Hematopoietic multipotent progenitor cell treated with erythropoietin and hydrocortisone succinate and interleukin-3 and kit ligand, for 4 days (in vitro differentiated cells): ENCODE results near the gene ACTL8.

ENCODE experiments used
- DNase-seq: peaks from one replicate; pipeline ENCODE4 v3.0.0-alpha.2; 2015

Gene ACTL8

GRCh38 chr1:17773591-17774326 is 18.6 kb downstream of the ACTL8 start:
- DNase-seq: no peak

DNA sequence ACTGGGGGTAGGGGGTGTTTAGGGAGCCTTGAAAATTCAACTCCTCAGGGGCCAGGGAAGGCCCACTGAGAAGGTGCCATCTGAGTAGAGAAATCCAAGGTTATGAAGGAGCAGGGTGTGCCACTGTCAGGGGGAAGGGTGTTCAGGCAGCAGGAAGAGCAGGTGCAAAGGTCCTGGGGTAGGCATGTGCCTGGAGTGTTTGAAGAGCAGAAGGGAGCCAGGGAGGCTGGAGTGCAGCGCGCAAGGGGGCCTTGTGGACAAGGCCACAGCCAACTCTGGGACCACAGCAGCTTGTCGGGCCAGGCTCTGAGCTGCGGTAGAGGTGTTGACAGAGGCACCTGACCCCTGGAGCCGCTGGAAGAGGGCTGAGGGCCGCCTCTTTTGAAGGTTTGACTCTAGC is 19.3 kb downstream of the ACTL8 start:
- no peak for DNase-seq

GRCh38 chr1:17775796-17776195 is 20.7 kb downstream of the ACTL8 start:
- DNase-seq: no peak

- no peak for DNase-seq
Observed at GRCh38 chr1:17776426-17776825, 21.3 kb downstream of the ACTL8 start.

DNA sequence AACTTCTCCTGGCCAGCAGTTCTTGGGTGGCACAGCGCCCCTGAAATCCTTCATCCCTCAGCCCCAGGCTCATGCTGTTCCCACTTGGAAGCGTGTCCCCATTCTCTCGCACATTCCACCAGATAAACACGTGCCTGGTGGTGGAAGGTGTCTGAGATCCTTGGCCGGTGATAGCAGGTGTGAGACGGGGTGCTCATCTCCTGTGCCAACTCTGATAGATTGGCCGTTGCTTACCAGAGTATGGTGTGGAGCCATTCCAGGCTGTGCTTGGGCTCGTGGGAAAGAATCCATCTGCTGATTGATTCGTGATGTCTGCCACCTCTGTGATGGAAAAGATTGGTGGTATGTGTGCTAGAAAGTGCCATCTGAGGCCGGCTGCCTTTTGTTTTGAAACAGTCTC is 22.2 kb downstream of the ACTL8 start:
- no peak for DNase-seq

- DNase-seq: no peak
Observed at GRCh38 chr1:17777818-17778217, 22.7 kb downstream of the ACTL8 start.

DNA sequence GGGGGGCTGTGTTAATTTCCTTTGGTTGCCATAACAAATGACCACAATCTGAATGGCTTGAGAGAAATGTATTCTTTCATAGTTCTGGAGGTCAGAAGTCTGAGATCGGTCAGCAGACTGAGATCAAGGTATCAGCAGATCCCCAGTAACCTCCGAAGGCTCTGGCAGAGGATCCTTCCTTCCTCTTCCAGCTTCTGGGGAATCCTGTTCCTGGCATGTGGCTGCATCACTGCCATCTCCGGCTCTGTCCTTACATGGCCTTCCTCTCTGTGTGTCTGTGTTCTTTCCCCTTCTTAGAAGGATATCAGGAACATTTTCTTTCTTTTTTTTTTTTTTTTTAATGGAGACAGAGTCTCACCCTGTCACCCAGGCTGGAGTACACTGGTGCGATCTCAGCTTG is 25.8 kb downstream of the ACTL8 start:
- no peak for DNase-seq

DNA sequence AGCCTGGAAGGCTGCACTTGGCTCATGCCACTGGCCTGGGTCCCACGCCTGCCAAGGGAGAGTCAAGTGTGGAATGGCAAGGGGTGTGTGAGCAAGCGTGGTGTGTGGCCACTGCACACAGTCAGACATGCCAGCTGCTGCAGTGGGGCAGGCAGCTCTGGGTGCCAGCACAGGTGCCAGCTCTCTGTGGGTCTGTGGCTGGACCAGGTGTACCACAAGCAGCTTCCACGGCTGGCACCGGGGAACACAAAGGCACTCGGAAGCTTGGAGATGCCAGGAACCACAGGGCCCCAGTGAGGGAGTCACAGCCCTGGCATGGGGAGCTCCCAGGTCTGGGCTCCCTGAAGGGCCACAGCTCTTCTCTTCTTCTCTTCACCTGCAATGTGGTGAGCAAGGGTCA is 34.8 kb downstream of the ACTL8 start:
- no peak for DNase-seq

GRCh38 chr1:17790383-17791054 is 35.4 kb downstream of the ACTL8 start:
- no peak for DNase-seq

GRCh38 chr1:17791055-17791390 is 35.9 kb downstream of the ACTL8 start:
- DNase-seq: no peak

DNA sequence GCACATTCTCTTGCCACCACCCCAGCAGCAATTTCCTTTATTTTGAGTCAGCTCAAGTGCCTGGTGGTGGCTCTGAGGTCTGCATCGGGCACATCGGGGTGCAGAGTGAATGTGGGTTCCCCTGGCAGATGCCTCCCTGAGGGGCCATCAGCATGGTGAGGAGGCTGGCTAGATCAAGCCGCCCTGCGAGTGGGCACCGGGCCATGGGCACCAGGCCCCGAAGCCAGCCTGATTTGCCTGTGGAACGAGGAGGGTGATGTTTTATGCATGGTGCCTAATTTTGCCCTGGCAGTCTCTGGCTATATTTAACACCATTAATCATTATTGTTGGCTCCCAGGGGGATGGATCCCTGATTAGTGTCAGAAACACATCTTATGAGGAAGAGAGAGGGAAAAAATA is 36.3 kb downstream of the ACTL8 start:
- DNase-seq: no peak

DNA sequence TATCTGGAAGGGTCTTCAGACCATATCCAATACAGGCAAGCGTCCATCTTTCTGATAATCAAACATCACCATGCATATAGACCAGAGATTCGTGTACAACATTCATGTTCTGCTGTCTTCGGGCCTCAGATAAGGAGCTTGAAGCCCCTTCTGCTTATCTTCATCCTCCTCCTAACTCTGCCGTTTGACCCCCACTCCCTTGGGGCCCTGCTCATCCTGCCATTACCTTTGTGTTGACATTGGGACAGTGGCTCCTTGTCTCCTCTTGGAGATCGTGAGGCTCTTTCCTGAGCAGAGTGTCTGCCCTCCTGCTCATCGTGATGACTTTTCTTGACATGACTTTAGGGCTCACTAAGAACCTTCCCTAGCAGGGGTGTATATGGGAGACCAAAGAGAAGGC is 37.3 kb downstream of the ACTL8 start:
- no peak for DNase-seq

DNA sequence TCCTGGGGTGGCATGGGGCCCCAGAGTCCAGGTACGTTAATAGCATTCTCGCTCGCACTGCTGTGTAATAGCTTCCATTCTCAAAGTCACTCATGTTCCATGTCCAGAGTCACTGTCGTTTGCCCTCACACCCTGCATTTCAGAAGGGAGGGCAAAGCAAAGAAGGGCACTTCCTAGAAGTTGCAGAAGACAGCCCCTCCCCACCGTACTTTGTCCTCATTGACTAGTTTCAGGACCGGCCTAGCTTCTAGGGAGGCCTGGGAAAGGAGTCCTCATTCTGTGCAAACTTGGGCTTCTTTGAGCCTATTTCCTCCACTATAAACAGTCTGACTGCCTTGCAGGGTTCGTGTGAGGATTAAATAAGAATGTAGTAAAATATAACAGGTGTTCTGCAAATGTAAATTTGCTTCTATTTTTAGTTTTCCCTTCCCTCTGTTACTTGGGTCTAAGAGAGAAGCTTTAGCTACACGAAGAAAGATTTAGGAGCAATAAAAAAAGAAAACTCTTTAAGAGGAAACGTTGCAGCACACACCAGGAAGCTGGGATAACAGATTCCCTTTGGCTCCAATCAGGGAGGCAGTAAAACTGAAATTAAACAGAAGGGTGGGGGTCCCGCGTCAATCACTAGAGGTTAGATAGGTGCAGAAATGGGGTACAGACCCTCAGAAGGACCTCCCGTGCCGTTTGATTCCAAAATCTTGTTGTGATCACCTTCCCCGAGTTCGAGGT is 40.1 kb downstream of the ACTL8 start:
- DNase-seq: no peak

DNA sequence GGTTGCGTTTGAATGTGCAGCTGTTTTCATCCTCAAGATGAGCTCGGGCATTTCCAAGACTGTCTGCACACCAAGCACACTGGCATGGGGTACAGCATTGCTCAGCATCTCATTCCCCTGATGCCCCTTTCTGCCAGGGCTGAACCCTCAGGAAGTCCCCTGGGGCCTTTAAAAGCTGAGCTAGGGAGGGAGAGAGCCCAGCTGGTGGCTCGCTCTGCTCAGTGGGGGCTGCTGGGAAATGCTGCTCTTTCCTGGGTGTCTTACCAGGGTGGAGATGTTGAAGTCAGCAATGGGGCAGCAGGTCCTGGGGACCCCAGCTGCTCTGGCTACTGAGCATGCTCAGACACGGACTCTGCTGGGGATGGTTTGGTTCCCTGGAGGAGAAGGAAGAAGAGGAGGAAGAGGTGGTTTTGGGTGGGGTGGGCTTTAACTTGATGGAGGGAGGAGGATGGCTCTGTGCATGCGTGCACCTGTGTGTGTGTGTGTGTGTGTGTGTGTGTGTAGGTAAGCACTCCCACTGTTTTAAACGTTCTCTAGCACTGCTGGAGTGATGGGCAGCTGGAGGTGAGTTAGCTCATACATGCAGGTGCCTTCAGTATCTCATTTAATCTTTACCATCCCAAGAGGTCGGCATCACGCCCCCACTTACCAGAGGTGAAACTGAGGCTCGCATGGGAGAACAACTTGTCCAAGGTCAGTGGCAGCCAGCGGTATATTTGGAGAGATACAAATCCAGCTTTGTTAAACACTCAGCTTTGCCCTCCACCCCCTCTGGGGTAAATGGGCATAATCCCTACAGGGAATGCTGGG is 40.9 kb downstream of the ACTL8 start:
- no peak for DNase-seq

GRCh38 chr1:17797478-17797877 is 42.3 kb downstream of the ACTL8 start:
- DNase-seq: no peak

DNA sequence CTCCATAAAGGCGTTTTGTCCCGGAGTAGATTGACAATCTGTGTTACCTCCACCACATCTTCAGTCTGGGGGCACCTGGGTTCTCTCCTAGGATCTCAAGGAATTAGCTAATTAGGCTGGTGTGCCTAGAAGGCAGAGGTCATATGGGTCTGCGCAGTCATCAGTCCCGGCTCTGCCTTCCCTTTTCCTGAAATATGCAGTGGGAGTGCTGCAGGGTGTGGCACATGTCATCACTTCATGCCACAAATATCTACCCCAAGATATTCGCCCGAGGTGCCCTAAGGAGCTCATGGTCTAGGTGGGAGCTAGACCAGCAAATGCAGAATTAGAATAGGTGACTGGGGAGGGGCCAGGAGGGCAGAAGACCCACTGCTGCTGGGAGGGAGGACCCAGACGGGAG is 42.9 kb downstream of the ACTL8 start:
- DNase-seq: no peak

GRCh38 chr1:17798799-17799382 is 43.8 kb downstream of the ACTL8 start:
- DNase-seq: no peak

DNA sequence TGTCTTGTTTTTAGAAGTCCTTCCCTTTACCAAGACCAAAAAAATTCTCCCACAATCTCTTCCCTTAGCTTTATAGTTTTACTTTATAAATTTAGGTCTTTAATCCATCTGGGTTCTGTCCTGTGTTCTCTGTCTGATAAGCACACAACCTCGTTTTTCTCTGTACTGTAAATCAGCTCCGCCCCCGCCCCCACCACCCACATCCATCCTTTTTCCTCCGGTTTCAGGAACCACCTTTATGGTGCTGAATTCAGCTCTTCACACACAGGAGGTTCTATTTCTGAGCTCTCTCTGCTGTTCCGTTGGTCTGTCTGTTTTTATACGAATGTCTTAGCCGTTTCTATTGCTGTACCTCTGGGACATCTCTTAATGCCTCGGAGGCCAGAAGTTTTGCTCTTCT is 44.5 kb downstream of the ACTL8 start:
- no peak for DNase-seq

GRCh38 chr1:17802164-17802563 is 47.0 kb downstream of the ACTL8 start:
- DNase-seq: no peak

DNA sequence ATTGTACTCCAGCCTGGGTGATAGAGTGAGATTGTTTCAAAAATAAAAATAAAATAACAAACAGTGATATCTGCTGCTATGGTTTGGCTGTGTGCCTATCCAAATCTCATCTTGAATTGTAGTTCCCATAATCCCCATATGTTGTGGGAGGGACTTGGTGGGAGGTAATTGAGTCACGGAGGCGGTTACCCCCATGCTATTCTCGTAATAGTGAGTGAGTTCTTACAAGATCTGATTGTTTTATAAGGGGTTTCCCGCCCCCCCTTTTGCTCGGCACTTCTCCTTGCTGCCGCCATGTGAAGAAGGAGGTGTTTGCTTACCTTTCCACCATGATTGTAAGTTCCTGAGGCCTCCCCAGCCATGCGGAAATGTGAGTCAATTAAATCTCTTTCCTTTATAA is 47.8 kb downstream of the ACTL8 start:
- no peak for DNase-seq

DNA sequence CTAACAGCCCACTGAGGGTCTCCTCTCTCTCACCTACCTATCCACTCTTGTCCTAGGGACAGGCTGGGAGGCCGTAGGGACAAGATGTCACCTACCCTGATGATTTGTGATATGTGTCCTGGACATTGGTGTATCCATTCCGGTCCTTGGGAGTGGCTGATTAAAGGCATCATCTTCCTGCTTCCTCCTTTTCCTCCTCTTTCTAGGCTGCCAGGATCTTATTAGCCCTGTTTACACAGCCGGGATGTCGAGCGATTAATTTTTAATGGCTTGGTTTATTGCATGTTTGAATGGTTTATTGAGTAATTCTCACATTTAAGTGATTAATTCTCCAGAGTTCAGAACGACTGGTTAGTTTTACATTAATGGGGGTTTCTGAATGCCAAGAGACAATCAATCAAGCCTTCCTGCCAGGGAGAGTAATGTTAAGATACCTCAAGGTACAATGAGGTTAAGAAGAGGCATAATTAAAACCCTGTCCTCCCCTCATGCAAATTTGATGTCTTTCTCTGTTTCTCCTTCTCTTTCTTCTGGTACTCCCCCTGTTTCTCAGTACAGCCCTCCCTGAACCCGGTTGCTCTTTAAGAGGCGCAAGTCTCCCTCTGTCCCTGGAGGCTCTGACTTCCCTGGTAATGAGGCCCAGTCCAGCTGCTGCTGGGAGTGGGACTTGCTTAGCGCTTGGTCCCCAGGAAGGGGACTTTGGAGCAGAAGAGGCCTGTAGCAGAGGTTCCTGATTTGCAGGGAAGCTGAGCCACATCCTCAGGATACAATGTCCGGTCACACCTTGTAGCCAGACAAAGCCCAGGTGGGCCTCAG is 50.9 kb downstream of the ACTL8 start:
- no peak for DNase-seq

- DNase-seq: no peak
Observed at GRCh38 chr1:17808816-17809215, 53.7 kb downstream of the ACTL8 start.
